ENCODE data around the gene METTL18. TPM values are rescaled to one million over a fixed set of nuclear protein-coding genes. Genes with fewer than 3 reads are reported as not detected.
"Not testable (repeated sequence)": the region's sequence is repeated elsewhere in the genome, so short reads cannot be mapped to it uniquely, and the experiment has no call there.

METTL18 gene
- total and polyA plus RNA-seq, 8 donors: 6.8 to 12.9 (median 8.5) TPM; not detected in 2

DNA sequence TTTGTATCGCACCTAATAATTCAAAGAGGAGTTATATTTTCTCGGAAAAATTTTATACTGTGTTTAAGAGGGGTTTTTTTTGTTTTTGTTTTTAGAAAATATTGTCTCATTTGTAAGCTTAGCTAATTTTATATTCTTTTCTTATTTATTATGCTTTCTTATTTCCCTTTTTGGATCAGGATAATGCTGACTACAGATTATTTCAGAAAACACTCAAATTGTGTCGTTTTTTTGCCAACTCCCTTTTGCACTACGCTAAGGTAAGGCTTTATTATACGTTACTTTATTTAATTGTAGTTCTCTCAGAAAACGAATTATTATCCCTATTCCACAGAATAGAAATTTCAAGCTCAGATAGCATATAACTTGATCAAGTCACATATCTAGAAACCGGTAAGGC is 26.8 kb upstream of the METTL18 start:
- Histone ChIP-seq H3K36me3 (peaks cover 7 to 53% (median 35%) of the 10 kb centered on the region in 4 donors), H3K9me3 (no peaks in the 10 kb centered on the region), H3K27me3 (no peaks in the 10 kb centered on the region), H3K27ac (no peak overlapping the region), H3K4me1 (no peaks in the 10 kb centered on the region), H3K4me3 (no peak overlapping the region)
- 96 to 98% (median 97%) methylated on average over 7 of the region's 7 CpGs for WGBS, 5 donors
- no peak for TF ChIP-seq EP300 (IDR thresholded peaks at IDR 0.05)
- TF ChIP-seq, protein P1, sequence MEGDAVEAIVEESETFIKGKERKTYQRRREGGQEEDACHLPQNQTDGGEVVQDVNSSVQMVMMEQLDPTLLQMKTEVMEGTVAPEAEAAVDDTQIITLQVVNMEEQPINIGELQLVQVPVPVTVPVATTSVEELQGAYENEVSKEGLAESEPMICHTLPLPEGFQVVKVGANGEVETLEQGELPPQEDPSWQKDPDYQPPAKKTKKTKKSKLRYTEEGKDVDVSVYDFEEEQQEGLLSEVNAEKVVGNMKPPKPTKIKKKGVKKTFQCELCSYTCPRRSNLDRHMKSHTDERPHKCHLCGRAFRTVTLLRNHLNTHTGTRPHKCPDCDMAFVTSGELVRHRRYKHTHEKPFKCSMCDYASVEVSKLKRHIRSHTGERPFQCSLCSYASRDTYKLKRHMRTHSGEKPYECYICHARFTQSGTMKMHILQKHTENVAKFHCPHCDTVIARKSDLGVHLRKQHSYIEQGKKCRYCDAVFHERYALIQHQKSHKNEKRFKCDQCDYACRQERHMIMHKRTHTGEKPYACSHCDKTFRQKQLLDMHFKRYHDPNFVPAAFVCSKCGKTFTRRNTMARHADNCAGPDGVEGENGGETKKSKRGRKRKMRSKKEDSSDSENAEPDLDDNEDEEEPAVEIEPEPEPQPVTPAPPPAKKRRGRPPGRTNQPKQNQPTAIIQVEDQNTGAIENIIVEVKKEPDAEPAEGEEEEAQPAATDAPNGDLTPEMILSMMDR (IDR thresholded peaks at IDR 0.05): no peak
- TF ChIP-seq POLR2A (IDR thresholded peaks at IDR 0.05): no peak
- no peak for TF ChIP-seq POLR2AphosphoS5 (IDR thresholded peaks at IDR 0.05)
- intact Hi-C loops (cut with DNase I; ENCODE audit: low total_unique reads): no loop called here
- DNase-seq: no peak

DNA sequence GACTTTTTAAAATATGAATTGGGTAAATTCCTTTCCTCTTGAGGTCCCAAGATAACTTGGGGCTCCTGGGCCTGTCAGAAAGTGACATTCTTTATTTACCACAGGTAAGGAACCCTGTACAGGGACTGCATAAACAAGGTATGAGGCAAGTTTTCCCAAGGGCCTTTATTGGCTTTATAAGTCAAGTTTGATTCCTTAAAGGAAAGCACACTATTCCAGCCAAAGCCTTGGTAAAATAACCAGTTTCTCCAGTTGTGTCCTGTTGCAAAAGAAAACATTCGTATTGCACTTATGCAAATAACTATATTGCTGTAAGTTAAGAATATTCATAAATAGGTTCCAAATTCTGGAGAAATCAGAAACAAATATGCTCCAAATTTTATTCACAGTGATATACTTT is 21.9 kb upstream of the METTL18 start:
- TF ChIP-seq, protein P1 (IDR thresholded peaks at IDR 0.05): no peak
- TF ChIP-seq POLR2AphosphoS5 (IDR thresholded peaks at IDR 0.05) (no peak), POLR2A (IDR thresholded peaks at IDR 0.05) (no peak)
- intact Hi-C loops (cut with DNase I; ENCODE audit: low total_unique reads): no loop called here
- Histone ChIP-seq H3K27ac (no peak overlapping the region), H3K27me3 (no peaks in the 10 kb centered on the region), H3K36me3 (peaks cover 0 to 22% (median 0%) of the 10 kb centered on the region in 4 donors), H3K9me3 (no peaks in the 10 kb centered on the region), H3K4me1 (no peaks in the 10 kb centered on the region), H3K4me3 (no peak overlapping the region)
- WGBS, 5 donors: 70 to 88% (median 84%) methylated on average over 1 of the region's 1 CpG
- no peak for DNase-seq

- Histone ChIP-seq H3K27me3 (no peaks in the 10 kb centered on the region), H3K9me3 (no peaks in the 10 kb centered on the region), H3K4me3 (no peak overlapping the region), H3K27ac (no peak overlapping the region), H3K36me3 (peaks cover 0 to 16% (median 0%) of the 10 kb centered on the region in 4 donors), H3K4me1 (no peaks in the 10 kb centered on the region)
- no peak for DNase-seq
- TF ChIP-seq POLR2AphosphoS5 (IDR thresholded peaks at IDR 0.05): no peak
- no peak for TF ChIP-seq EP300 (IDR thresholded peaks at IDR 0.05)
- no peak for TF ChIP-seq POLR2A (IDR thresholded peaks at IDR 0.05)
- TF ChIP-seq, protein P1 (IDR thresholded peaks at IDR 0.05): no peak
- intact Hi-C loops (cut with DNase I; ENCODE audit: low total_unique reads): no loop called here
- 50 to 88% (median 71%) methylated on average over 2 of the region's 2 CpGs for WGBS, 5 donors
Observed at GRCh38 chr1:169814265-169814664, 19.6 kb upstream of the METTL18 start.

GRCh38 chr1:169812131-169812530 is 17.4 kb upstream of the METTL18 start:
- H3K27me3 ChIP-seq: no peaks in the 10 kb centered on the region
- no peaks in the 10 kb centered on the region for H3K9me3 ChIP-seq
- intact Hi-C loops (cut with DNase I; ENCODE audit: low total_unique reads): no loop called here
- 82 to 93% (median 87%) methylated on average over 2 of the region's 2 CpGs for WGBS, 5 donors
- TF ChIP-seq POLR2AphosphoS5 (IDR thresholded peaks at IDR 0.05): no peak
- TF ChIP-seq, protein P1 (IDR thresholded peaks at IDR 0.05): no peak
- TF ChIP-seq EP300 (IDR thresholded peaks at IDR 0.05): no peak
- no peaks in the 10 kb centered on the region for H3K4me1 ChIP-seq
- DNase-seq: no peak
- H3K27ac ChIP-seq: no peak overlapping the region
- H3K36me3 ChIP-seq: peaks cover 0 to 35% (median 12%) of the 10 kb centered on the region in 4 donors
- no peak overlapping the region for H3K4me3 ChIP-seq

DNA sequence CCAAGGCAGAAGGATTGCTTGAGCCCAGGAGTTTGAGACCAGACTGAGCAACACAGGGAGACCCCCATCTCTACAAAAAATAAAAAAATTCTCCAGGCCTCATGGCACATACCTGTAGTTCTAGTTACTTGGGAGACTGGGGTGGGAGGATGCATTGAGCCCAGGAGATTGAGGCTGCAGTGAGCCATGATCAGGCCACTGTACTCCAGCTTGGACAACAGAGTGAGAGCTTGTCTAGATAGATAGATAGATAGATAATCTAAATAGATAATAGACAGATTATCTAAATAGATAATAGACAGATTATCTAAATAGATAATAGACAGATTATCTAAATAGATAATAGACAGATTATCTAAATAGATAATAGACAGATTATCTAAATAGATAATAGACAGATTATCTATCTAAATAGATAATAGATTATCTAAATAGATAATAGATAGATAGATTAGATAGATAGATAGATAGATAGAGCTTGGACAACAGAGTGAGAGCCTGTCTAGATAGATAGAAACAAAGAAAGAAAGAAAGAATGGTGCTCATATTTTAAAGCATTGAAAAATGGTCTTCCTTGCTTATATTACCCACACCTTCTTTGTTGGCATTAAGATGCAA is 16.8 kb upstream of the METTL18 start:
- H3K9me3 ChIP-seq; H3K4me3 ChIP-seq; H3K27me3 ChIP-seq; DNase-seq; H3K27ac ChIP-seq; H3K4me1 ChIP-seq; intact Hi-C loops (cut with DNase I; ENCODE audit: low total_unique reads): not testable (repeated sequence)
- peaks cover 0 to 39% (median 18%) of the 10 kb centered on the region in 4 donors for H3K36me3 ChIP-seq

All from stomach (tissue), 9 donors.